HS-27A (cell line): ENCODE measurements around the gene ZCCHC7.
"Not testable (repeated sequence)": the region's sequence is repeated elsewhere in the genome, so short reads cannot be mapped to it uniquely, and the experiment has no call there.

ENCODE experiments used
- DNase-seq: peaks from one replicate; pipeline ENCODE4 v3.0.0-alpha.2; 2012; ENCODE audit warnings: low read depth, missing footprints

The ZCCHC7 gene

GRCh38 chr9:37255187-37255586, 134.8 kb downstream of the ZCCHC7 start:
- DNase-seq: no peak

GRCh38 chr9:37255944-37256862, 135.8 kb downstream of the ZCCHC7 start:
- no peak for DNase-seq

- DNase-seq: no peak
Measured at GRCh38 chr9:37259951-37260350, 139.6 kb downstream of the ZCCHC7 start.

- no peak for DNase-seq
Measured at GRCh38 chr9:37262410-37262809, 142.0 kb downstream of the ZCCHC7 start.

GRCh38 chr9:37264539-37264938, 144.2 kb downstream of the ZCCHC7 start:
- DNase-seq: no peak

- no peak for DNase-seq
Measured at GRCh38 chr9:37266630-37267029, 146.3 kb downstream of the ZCCHC7 start.

- DNase-seq: no peak
Measured at GRCh38 chr9:37269221-37269620, 148.8 kb downstream of the ZCCHC7 start.

- no peak for DNase-seq
Measured at GRCh38 chr9:37271679-37272078, 151.3 kb downstream of the ZCCHC7 start.

- no peak for DNase-seq
Measured at GRCh38 chr9:37273595-37273994, 153.2 kb downstream of the ZCCHC7 start.

- no peak for DNase-seq
Measured at GRCh38 chr9:37281541-37281940, 161.2 kb downstream of the ZCCHC7 start.

GRCh38 chr9:37283730-37284325, 163.5 kb downstream of the ZCCHC7 start:
- DNase-seq: no peak

GRCh38 chr9:37284636-37285035, 164.3 kb downstream of the ZCCHC7 start:
- no peak for DNase-seq

GRCh38 chr9:37286530-37287175, 166.3 kb downstream of the ZCCHC7 start:
- DNase-seq: no peak

GRCh38 chr9:37287317-37287716, 166.9 kb downstream of the ZCCHC7 start:
- no peak for DNase-seq

- no peak for DNase-seq
Measured at GRCh38 chr9:37289631-37290030, 169.3 kb downstream of the ZCCHC7 start.

GRCh38 chr9:37290366-37290939, 170.1 kb downstream of the ZCCHC7 start:
- DNase-seq: no peak

GRCh38 chr9:37290940-37291485, 170.6 kb downstream of the ZCCHC7 start:
- peak; percentile 19 for DNase-seq

- DNase-seq: not testable (repeated sequence)
Measured at GRCh38 chr9:37291612-37292238, 171.4 kb downstream of the ZCCHC7 start.

GRCh38 chr9:37292896-37293295, 172.5 kb downstream of the ZCCHC7 start:
- no peak for DNase-seq

- no peak for DNase-seq
Measured at GRCh38 chr9:37293664-37294524, 173.5 kb downstream of the ZCCHC7 start.

GRCh38 chr9:37295178-37295577, 174.8 kb downstream of the ZCCHC7 start:
- no peak for DNase-seq
